Fibroblast of gingiva (primary cell): ENCODE results near the gene NTRK3.

Experiments used
- DNase-seq: peaks from one replicate; pipeline ENCODE4 v3.0.0-alpha.2; 2011; ENCODE audit warnings: low read depth

NTRK3 gene

DNA sequence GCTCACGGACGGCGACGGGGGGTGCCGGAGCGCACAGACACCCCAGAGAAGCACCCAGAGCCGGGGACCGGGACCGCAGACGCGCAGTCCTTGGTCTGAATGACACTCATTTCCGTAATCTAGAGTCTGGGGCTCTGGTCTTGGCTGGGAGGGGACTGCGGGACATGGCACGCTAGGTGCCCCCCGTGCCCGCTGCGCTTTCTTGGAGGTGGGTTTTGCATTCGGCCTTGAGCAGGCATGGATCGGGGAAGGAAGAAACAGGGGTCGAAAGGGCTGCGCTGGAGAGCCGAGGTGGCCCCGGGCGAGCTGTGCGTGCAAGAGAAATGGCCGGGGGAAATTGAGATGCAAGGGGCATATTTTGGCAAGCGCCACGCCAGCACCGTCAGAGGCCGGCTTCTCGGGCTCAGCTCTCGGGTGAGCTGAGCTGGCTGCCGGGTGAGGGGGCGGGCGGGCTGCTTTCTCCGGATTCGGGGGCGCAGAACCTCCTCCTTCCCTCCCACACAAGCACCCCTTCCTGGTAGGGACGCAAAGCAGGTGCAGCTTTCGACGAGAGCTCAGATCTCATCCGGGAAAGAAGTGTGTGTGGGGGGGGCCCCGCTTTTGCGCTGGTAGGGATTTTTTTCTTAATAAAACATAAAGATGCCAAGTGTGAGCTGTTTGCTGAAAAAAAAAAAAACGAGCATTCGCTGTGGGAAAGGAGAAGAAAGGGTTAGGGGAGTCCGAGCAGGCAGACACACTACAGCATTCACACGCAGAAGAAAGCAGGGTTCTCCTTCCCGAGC is 963 bp upstream of the NTRK3 start:
- DNase-seq: no peak

DNA sequence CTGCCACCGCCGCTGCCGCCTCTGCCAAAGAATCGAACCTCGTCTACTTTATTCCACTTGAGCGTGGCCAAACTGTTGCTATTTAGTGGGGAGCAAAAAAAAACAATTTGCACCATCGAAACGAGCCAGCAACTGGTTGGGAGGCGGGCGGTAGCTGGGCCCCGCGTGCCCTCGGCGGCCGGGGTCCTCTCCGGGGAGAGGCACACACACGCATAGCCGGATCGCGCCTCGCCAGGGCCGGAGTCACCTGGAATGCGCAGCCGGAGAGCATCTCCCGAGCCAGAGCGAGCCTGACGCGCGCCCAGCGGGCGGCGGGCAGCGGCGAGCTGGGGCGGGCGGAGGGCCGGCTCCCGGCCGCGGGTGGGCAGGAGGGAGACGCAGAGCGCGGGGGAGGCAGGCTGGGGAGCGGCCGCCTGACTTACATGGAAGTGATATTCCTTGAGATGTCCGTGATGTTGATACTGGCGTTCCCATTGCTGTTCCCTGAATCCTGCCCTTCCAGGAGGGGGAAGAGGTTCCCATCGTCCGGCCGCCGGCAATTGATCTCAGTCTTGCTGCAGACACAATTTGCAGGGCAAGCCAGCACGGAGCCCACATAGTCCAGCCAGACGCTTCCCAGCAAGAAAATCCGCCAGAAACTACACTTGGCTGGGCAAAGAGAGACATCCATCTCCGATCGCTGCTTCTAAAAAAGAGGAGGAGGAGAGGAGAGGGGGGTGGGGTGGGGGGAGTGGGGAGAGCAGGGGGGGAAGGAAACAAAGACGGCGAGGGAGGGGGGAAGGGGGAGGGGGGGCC is 858 bp downstream of the NTRK3 start:
- no peak for DNase-seq

DNA sequence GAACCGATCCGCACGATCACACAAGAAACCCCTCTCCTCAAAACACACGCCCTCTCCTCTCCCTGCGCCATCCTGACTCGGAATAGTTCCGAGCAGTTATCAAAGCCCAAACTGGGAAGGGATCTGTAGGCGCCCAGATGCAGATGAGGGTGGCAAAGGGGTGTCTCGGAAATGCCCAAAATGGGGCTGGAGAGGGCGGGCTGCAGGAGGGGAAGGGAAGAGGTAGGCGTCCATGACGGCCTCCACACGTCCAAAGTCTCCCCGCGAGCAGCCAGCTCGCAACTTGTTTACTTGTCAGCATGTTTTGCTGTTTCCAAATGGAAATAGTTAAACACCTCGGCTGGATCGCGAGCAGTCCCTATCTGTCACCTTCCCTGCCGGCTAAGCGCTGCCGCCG is 1.5 kb downstream of the NTRK3 start:
- no peak for DNase-seq

DNA sequence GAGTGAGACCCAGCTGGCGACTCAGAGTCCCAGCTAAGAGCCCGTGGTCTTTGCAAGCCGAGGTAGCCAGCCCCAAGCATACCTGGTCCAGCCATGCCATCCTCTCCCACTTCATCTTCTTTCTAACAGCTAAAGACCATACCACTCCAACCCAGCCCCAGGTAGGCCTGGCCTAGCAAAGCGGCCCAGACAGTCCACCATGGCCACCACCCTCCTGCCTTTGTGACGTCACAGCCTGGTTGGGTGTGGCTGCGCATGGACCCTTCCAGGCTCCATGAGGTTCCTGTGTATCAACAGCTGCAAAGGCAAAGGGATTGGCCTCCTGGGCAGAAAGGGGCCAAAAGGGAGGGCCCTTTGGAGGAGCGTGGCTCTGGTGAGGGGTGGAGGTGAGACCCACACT is 4.1 kb downstream of the NTRK3 start:
- DNase-seq: no peak

DNA sequence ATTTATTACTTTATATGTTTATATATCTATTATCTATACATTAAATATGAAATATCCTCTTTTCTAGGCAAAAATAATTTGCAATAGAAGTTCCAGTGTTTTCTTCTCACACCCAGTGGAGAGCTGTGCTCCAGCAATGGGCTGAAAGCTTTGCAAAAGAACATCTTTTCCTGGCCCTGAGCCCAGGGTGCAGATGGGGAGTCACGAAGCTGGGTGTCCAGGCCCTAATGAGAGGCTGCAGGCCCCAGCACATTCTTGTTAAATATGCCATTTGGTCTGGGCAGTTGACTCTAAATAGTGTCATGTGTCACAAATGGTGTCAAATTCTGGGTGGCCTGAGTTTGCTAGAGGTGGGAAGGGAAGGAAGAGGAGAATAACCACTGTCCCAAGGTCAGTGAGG is 5.7 kb downstream of the NTRK3 start:
- DNase-seq: no peak

DNA sequence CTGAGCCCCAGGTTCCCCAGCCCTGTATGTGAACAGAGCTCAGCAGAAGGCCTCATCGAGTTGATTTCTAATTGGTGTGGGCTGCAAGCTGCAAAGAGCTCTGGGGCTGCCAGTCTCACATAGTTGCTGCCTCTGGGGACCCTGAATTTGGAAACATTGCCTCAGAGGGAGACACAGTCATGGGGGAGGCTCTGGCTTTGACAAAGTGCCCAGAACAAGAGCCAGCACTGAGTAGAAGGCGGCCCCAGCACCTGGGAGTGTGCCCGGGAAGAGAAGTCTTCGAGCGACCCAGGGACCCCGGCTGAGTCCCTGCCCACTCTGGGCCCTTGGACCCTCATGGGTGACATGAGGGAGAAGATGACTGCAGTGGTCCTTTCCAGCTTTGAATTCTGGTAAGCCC is 7.3 kb downstream of the NTRK3 start:
- DNase-seq: no peak

DNA sequence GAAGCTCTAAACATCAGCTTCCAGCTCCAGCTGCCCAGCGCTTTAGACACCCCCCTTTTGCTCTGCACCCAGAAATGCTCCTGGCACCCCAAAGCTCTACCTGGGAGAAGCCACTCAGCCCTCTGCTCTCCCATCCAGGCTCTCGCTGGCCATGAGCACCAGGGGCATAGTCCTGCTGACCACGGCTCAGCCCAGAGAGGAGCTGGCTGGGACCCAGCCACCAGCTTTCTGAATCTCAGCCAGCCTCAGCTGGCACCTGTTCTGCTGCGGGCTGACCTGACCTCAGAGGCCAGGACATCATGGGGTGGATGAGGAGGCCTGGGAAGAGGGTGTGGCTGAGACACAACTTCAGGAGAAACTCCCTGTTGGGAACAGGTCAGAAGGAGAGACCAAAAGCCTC is 8.6 kb downstream of the NTRK3 start:
- DNase-seq: no peak

DNA sequence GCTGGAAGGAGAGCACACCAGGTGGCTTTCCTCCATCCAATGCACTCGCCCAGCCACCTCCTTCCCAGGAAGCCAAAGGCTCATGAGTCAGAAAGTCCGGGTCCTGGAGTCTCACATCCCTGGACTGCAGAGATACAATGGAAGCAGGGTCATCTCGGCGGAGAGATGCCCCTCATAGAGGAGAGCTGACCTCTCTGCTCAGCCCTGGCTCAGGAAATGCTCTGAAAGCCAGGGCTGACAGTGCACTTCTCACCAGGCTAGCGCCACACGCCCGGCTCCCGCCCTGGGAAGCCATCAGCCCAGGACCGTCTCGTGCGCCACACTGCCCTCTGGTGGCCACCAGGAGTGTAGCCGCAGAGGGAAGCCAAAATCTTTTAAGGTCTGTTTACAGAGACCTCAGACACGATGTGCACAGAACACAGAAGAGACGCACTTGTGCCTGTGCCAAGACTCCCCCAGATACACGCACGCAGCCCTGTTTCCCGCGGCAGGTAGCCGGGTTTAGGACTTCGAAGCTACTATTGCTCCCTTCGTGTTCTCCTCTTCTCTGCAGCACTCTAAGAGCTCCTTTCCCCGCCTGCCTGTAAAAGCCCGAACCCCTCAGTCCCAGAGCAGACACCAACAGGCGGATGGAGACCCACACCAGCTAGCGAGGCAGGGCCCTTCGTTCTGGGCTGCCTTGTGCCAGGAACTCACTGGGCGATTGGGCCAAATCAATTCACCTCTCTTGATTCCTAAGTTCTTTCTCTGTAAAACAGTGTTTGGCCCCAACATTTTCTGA is 9.7 kb downstream of the NTRK3 start:
- peak; percentile 31 for DNase-seq

DNA sequence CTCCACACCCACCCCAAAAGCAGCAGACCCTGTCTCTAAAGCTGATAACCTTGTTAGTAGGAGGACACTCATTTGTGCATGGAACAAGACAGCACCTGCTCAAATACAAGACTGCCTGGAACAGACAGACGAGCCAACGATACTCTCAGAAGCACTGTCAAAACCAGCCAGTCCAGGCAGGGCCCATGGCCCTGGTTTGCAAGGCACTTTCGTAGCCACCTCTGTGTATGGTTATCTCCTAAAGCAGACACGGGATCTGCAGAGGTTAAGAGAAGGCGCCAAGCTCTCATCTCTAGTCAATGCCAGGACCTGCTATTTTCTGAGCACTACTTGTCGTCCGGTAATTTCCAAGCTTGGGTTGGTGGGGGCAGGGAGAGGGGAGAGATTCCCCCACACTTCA is 10.5 kb downstream of the NTRK3 start:
- DNase-seq: no peak

DNA sequence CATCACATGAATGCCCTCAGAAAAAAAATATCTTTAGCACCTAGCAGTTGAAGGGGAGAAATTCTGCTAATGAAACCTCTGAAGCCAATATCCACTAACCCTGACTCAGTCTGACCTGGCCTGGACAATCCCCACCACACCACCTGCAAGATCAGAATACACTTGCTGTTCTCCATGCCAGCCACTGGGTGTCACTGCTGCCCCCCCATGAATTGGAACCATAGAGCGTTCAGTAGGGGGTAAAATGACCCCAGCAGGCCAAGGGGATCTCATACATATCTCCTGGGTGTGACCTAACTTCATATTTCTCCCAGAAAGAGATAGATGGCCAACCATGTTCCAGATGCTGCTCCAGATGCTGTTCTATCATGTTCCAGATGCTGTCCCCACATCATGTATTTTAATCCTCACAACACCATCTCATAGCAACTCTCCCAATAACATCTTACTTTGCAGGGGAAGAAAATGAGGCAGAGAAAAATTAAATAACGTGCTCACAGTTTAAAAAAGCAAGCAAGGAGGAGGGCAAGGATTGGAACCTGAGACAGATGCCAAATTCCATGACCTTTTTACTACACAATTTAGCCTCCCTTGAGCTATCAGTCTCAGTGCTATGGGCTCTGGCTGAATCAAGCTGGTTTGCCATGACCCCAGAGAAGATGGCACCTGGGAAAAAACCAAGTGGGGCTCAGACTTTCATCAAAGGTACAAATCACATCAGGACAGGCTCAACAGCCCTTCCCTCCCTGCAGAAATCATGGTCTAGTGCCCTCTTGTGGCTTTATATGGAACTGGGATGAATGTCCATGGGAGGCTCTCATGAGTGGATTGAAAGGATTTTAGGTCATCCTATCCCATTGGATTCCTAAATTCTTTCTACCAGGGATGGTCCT is 12.4 kb downstream of the NTRK3 start:
- DNase-seq: no peak

DNA sequence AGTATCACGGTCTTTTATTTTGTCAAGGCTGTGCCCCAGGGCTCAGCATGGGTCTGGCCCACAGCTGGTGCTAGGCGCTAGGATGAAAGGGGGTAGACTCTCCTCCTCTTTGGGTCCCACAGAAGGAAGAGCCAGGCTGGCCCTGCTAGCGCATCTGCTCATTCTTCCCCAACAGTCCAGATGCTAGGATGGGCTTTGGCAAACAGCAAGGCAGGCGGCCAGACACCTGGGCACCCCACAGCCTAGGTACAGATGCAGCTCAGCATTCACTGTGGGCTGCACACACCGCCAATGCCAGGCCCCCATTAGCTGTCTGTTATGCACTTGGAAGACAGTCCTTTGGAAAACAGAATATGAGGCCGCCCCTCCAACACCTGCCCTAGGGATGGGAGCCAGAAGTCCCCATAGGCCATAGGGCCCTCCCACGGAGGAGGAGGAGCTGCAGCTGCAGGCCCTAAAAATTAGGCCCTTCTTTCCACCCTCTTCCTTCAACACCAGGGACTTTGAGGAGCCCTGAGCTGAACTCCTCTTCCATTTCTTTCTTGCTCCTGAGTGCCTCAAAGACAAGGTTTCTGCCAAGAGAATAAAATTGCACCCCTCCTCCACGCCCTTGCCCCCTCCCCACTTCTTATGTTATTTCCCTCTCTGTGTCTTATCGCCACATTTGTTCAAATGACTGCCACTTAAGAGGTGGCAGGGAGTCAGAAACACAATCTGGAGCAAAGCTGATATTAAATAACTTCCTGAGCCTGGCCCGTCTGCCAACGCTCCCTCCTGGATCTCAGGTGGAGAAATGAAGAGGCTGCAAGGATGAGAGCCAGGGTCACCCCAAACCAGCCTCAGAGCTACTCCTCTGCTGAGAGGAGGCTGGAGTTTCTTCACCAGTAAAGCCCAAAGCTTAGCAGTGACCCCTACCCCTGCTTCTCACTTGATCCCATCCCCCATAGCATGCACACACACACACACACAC is 13.7 kb downstream of the NTRK3 start:
- no peak for DNase-seq

DNA sequence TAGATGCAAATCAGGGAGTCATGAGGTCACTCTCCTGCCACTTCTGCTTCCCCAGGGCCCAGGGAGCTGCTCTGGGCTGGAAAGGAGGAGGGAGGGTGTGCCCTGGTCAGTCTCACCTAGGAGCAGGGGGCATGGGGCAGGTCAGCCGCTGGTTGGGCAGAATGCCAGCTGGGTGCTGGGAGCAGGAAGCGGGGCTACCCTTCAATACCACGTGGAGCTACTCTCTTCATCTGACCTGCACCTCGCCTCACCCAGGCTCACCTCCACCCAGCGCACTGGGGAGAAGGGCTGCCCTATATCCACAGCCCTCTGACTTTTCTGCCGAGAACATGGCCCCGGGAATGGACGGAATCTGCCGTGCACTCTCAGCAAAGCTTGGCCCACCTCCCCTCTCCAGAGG is 15.1 kb downstream of the NTRK3 start:
- DNase-seq: no peak

DNA sequence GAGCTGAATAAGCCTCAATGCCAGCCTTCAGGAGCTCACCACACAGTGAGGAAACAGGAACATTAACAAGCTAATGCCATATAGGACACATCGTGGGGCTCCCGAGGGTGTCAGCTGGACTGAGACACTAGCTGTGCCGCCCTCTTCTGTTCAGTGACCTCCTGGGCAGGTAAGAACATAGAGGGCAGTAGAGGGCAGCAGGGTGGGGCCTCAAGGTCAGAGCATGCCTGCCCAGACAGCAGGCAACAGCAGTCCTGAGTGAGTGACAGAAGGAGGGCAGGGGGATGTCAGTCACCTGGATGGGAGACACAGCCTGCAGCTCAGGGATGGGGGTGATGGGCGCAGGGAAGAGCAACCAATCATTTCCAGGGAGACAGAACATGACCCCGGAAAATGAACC is 15.5 kb downstream of the NTRK3 start:
- no peak for DNase-seq

DNA sequence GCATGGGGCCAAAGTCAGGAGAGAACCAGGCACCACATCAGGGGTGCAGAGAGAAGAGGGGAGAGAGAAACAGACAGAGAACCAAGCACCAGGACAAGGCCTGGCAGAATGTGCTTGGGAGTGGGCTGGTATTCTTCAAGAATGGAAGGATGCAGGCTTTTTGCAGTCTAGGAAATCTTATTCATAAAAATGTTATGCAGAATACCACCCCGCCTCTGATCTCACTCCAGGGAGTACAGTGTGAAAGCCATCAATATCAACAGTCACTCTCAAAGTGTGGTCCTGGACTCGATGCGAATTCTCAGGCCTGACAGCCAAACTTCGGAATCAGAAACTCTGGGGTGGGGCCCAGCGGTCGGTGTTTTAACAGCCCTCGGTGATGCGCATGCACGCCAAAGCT is 16.9 kb downstream of the NTRK3 start:
- DNase-seq: no peak

DNA sequence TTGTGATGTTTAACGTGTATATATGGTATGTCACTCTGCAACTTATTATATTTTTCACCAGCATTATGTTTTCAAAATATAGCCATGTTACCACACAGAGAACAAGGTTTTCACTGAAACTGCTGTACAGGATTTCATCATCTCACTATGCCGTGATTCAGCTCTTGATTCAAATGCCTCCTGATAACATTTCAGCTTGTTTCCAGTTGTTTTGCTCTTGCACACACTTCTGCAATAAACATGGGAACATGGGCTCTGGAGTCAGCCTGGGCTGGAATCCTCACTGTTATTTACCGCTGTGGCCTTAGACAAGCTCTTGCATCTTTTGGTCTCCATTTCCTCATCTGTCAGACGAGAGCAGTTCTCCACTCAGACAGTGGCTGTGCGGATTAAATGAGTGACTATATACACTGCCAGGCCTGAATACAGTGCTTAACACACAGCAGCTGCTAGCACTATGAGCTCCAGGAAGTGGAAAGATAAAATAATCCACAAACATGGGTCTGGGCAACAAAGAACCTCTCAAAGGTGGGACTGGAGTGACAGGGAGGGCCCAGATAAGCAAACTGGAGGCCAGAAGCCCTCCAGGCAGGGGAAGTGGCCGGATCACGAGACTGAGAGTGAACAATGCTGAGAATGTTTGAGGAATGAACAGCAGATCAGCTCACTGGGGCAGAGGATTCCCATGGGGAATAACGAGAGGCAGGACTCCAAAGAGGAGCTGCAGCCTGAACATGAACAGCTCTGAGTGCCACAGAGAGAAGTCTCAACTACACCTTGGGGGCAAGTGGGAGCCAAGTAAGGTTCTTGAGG is 17.7 kb downstream of the NTRK3 start:
- no peak for DNase-seq

DNA sequence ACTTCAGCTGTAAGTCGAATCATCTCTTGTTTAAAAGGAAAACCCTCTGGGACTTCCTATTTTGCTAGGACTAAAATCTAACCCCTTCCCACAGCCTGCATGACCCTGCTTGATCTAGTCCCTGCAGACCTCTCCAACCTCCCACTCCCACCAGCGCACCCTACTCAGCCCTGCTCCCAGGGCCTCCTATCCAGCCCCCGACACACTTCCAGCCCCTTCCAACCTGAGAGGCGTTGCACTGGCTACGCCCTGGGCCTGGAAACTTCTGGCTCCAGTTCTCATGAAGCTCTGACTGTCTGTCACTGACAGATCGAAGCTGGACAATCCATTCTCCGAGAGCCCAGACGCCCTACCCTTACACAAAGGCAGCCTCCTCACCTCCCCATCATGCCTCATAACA is 21.8 kb downstream of the NTRK3 start:
- no peak for DNase-seq

DNA sequence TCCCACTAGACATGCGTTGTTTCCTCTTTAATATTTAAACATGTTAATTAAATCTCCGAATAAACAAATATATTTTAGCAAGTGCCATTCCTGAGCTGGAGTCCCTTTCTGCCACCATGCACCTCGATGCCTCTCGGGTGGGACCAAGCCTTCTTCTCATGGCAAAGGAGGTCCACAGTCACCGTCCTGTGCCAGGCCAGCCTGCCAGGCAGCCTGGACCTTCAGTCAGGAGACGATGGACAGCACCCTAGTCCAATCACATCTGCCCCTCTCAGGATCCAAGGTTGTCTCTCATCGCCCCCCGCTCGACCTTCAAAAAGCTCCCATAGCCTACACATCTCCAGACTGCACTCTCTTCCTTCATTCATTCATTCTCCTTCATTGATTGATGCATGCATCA is 22.6 kb downstream of the NTRK3 start:
- no peak for DNase-seq

DNA sequence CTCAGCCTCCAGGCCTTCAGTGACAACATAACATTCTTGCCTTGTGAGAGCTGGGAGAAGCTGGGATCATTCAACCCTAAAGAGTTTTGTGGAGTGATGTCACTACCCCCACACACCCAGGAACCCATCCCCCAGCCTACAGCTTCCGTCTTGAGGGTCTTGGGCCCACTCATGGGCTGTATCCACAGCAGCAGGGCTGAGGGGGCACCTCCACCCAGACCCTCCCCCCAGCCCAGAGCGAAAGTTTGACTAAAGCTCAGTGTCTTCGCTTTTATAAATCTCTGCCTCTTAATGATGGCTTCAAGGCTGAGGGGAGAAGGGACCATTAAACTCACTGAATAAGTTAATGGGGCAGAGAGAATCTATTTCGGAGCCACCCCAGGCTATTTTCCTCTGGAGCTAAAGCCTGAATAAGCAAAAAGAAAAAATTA is 23.8 kb downstream of the NTRK3 start:
- no peak for DNase-seq

DNA sequence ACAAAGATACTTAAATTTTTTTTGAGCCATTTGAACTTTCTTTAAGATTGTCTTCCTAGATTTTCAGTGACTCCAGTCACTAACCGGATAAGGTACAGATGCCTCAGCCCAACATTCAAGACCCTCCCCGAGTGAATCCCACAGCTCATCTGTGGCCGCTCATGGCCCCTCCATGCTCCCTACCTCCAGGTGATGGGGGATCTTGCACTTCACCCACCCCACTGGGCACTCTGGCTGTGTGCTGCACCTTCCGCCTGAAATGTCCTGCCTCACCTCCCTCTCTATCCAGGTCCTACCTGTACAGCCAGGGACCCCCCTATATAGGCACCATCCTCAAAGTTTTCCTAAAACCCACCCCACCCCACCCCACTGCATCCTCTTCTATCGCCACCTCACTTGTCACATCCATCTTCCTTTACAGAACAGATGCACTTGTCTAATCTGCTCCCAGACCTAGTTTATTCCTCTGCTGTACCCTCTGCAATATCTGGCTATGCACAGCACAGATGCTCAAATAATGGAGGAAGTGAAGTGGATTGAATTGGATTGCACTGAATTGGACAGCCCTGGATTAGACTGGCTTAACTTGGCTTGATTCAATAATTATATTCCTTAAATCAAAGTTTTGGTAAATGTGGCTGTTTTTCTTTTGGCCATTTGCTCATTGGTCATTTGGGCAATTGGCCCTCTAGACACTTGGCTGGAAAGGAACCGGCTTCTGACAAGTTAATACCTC is 24.5 kb downstream of the NTRK3 start:
- DNase-seq: no peak
